Neural crest cell (in vitro differentiated cells): ENCODE data around the gene SND1. TPM values are rescaled to one million over a fixed set of nuclear protein-coding genes. Genes with fewer than 3 reads are reported as not detected.

ENCODE experiments used
- DNase-seq: peaks from one replicate; pipeline ENCODE4 v3.0.0; 2021; ENCODE audit warnings: low read depth, mixed read lengths, low spot score
- H3K27ac Mint-ChIP-seq: one replicate; pipeline ENCODE4 v1.8.0; 2021; ENCODE audit warnings: mild to moderate bottlenecking, mixed read lengths; ENCODE audit not compliant: unreplicated experiment
- H3K27me3 Mint-ChIP-seq: 2 replicates; pipeline ENCODE4 v1.8.0; 2021; ENCODE audit warnings: low read depth, mild to moderate bottlenecking, mixed read lengths
- H3K36me3 Mint-ChIP-seq: 2 replicates; pipeline ENCODE4 v1.8.0; 2021; ENCODE audit warnings: low read depth, mild to moderate bottlenecking, mixed read lengths
- H3K4me1 Mint-ChIP-seq: 2 replicates; pipeline ENCODE4 v1.8.0; 2021; ENCODE audit warnings: mixed read lengths
- H3K4me3 Mint-ChIP-seq: one replicate; pipeline ENCODE4 v1.8.0; 2021; ENCODE audit warnings: mild to moderate bottlenecking, mixed read lengths
- H3K9me3 Mint-ChIP-seq: 2 replicates; pipeline ENCODE4 v1.8.0; 2021; ENCODE audit warnings: mixed read lengths
- CTCF ChIP-seq: fragments of 200-600 bp; sonication (generic); conservative IDR thresholded peaks from 2 replicates; pipeline ENCODE4 v1.5.0; 2021; ENCODE audit warnings: antibody characterized with exemption, mild to moderate bottlenecking
- total RNA-seq: library from RNA; stranded (reverse); gene quantifications from 2 replicates; pipeline ENCODE4 v1.2.1, GENCODE V29; 2021

SND1 gene
- total RNA-seq, 1 donor from 2014 or later, result 184 TPM

- Mint-ChIP-seq H3K27me3 (no peaks in the 10 kb centered on the region), H3K4me1 (no peaks in the 10 kb centered on the region), H3K4me3 (no peak overlapping the region), H3K9me3 (no peaks in the 10 kb centered on the region), H3K27ac (no peak overlapping the region), H3K36me3 (peaks cover 3% of the 10 kb centered on the region)
- no peak for TF ChIP-seq CTCF
- no peak for DNase-seq
These were observed 206.3 kb downstream of the SND1 start for GRCh38 chr7:127858091-127858914.

GRCh38 chr7:127858915-127859189 is 206.9 kb downstream of the SND1 start:
- Mint-ChIP-seq H3K9me3 (no peaks in the 10 kb centered on the region), H3K4me3 (no peak overlapping the region), H3K4me1 (no peaks in the 10 kb centered on the region), H3K27me3 (no peaks in the 10 kb centered on the region), H3K27ac (no peak overlapping the region), H3K36me3 (peaks cover 3% of the 10 kb centered on the region)
- TF ChIP-seq CTCF, result no peak
- no peak for DNase-seq

- DNase-seq, result no peak
- H3K27me3 Mint-ChIP-seq, result no peaks in the 10 kb centered on the region
- peaks cover 3% of the 10 kb centered on the region for H3K36me3 Mint-ChIP-seq
These were observed 207.3 kb downstream of the SND1 start for GRCh38 chr7:127859330-127859729.

GRCh38 chr7:127862525-127862924 is 210.5 kb downstream of the SND1 start:
- DNase-seq, result no peak
- no peak for TF ChIP-seq CTCF
- Mint-ChIP-seq H3K27ac (no peak overlapping the region), H3K4me3 (no peak overlapping the region), H3K9me3 (no peaks in the 10 kb centered on the region), H3K27me3 (no peaks in the 10 kb centered on the region), H3K4me1 (peaks cover 5% of the 10 kb centered on the region), H3K36me3 (peaks cover 6% of the 10 kb centered on the region)

More at GRCh38 chr7:127859330-127859729, 207.3 kb downstream of the SND1 start:
- Mint-ChIP-seq H3K9me3 (no peaks in the 10 kb centered on the region), H3K4me1 (no peaks in the 10 kb centered on the region), H3K4me3 (no peak overlapping the region), H3K27ac (no peak overlapping the region)
- no peak for TF ChIP-seq CTCF

- Mint-ChIP-seq H3K9me3 (no peaks in the 10 kb centered on the region), H3K27me3 (no peaks in the 10 kb centered on the region), H3K4me1 (peaks cover 5% of the 10 kb centered on the region), H3K36me3 (peaks cover 6% of the 10 kb centered on the region), H3K27ac (no peak overlapping the region), H3K4me3 (no peak overlapping the region)
- TF ChIP-seq CTCF, result no peak
- DNase-seq, result no peak
These were observed 211.1 kb downstream of the SND1 start for GRCh38 chr7:127863082-127863481.
